ENCODE data around the gene MAP6.
"Not testable (repeated sequence)": the region's sequence is repeated elsewhere in the genome, so short reads cannot be mapped to it uniquely, and the experiment has no call there.

The MAP6 gene

DNA sequence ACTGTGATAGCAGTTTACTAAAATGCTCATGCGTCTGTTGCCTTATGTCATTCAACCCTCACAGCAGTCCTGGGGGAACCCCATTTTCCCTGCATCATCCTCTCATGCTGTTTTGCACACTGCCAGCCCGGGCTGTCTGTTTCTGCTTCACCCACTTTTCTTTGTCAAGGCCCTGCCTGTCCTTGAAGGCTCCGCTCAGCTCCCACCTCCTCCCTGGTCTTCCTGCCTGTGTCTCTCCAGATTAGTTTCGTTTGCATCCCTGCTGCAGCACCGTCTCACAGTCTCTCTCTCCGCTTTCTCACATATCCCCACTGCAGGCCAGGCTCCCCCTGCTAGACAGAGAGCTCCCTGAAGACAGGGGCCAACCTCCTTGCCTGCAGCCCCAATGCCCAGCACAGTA, 76.9 kb downstream of the MAP6 start:
- DNase-seq (ENCODE audit: low read depth), result no peak

GRCh38 chr11:75591371-75591770, 77.5 kb downstream of the MAP6 start:
- no peak for DNase-seq (ENCODE audit: low read depth)

GRCh38 chr11:75589933-75590332, 78.9 kb downstream of the MAP6 start:
- no peak for DNase-seq (ENCODE audit: low read depth)

DNA sequence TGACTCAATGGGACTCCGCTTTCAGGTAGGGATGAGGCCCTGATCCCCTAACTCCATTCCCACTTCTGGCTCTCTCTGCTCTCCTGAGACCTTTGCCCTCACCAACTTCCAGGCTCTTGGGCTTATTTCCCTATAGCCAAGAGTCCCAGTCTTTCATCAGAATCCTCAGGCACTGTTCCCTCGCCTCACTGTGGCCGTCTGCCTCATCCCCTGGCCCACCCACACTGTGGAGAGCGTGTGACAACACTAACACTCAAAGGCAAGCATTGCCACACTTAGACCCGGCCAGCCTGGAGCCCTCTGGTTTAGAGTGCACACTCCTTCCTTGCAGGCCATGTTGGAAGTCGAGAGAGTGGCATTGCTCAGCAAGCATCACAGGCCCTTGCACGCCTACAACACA, 79.8 kb downstream of the MAP6 start:
- DNase-seq (ENCODE audit: low read depth), result no peak

DNA sequence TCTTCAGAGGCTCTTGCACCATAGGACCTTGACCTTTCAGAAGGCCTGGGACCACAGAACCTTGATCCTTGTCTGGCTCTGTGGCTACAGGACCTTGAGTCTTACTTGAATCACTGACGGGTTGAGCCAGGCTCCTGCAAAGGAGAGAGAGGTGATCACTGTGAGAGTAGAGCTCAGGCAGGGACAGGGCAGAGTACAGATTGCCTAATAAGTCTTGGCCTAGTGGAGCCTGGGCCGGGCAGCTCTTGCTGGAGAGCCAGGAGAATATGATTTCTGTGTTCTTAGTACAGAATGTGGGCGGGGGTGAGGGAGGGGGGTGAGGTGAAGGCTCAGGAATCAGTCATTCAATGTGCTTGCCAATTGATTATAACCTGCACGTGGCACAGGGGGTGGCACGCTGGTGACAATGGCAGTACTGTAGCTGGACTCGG, 80.8 kb downstream of the MAP6 start:
- DNase-seq (ENCODE audit: low read depth), result no peak

GRCh38 chr11:75586395-75586794, 82.4 kb downstream of the MAP6 start:
- no peak for DNase-seq (ENCODE audit: low read depth)

DNA sequence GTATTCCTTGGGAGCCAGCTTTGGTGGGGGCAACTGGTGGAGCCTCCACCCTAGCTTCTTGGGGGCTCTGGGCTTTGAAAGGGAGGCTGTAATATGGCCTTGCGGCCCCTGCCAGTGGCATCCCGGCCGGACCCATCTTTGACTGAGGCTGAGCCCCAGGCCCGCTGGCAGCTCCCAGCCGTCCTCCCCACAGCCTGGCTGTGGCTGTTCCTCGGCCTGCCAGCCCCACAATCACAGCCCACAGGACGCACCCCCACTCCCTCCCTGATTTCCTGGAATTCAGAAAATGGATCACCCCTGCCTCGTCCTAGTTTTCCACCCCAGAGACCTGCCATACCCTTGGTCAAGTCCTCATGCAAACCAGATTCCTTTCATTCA, 83.6 kb downstream of the MAP6 start:
- no peak for DNase-seq (ENCODE audit: low read depth)

GRCh38 chr11:75584659-75585292, 84.1 kb downstream of the MAP6 start:
- DNase-seq (ENCODE audit: low read depth), result not testable (repeated sequence)

DNA sequence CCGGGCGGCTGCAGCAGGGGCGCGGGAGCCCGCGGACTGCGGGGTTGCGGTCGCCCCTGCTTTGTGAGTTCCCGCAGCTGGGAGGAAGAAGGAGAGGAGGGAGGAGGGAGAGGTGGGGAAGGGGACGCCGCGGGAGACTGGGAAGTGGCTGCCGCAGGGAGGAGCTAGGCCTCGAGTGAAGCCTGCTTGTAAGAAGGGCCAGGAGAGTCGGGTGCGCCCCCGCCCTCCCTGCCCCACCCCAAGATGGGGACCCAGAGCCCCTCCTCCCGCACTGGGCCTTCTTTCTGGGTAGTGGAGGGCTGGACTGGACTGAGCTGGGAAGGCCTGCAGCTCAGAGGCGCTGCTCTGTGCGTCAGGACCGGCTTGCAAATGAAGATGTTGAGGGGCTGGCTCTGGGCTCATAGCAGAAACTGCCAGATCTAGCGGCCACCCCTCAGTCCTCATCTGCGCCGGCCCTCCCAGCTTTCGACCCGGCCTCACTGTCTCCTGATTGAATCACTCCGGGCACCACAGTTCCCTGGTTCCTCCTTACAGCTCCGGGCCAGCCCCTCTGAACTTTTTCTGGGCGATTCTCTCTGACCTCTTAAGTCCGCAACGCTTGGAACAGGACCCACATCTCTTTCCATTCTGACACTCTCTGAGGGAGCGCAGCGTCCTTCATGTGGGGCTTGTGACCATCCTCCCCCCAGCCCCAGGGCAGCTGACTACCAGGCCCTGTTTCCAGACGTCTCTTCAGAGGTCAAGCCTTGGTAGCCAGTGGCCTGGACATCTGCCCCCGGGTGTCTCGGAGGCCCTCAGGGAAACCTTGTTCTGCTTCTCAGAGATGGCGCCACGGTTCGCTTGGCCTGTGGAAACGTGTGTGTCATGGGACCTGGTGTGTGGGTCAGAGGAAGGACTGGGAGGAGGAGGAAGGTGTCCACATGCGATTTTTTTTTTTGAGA, 84.8 kb downstream of the MAP6 start:
- DNase-seq (ENCODE audit: low read depth), result no peak

DNA sequence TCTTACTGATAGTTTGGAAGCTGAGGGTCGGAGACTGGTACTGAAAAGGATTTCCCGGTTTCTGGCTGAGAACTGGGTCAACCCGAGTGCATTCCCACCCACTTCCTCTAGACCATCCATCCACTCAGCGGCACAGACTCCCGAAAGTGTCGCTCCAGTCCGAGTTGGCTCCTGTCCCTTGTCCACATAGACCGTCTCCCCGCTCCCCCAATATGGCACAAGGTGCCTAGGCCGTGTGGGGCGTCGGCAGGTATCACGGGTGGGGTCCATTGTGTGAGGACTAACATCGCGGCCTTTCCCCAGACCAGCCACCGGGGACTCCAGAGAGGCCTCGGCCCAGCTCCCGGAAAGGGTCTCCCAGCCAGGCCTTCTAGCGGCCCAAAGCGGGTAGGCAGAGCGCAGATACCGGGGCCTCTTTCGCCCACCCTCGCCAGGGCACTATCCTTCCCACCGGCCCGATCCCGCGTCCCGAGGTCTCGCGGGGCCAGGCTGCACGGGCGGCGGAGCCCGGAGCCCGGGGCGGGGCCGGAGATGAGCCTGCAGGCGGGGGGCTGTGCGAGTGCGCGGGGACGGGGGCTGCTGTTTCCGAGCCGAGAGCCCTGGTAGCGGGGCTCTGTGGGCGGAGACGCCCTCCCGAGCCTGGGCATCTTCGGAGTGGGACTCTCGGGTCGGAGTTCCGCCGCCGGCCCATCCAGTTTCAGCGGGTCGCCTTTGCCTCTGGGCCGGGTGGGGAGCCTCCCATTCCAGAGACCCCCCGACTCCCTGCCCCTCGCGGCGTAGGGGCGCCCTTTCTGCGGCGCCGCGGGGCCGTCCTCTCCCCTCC, 85.7 kb downstream of the MAP6 start:
- no peak for DNase-seq (ENCODE audit: low read depth)

DNA sequence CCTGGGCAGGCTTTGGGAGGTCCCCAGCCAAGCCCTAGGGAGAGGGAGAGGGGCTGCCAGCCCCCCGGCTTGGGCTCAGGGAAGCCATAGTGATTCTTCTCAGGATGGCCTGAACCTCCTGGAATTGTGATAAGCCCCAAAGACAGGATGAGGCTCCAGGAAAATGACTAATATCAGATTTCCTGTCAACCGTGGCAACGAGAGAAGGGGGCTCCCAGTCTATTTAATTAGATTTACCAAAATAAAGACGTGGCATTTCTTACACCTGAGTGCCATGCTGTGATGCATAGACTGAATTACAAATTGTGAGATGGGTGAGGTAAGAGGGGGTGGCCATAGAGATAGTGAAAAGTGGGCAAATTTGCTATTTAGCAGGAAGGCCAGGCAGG, 86.3 kb downstream of the MAP6 start:
- DNase-seq (ENCODE audit: low read depth), result no peak

GRCh38 chr11:75579841-75580240, 89.0 kb downstream of the MAP6 start:
- DNase-seq (ENCODE audit: low read depth), result no peak

DNA sequence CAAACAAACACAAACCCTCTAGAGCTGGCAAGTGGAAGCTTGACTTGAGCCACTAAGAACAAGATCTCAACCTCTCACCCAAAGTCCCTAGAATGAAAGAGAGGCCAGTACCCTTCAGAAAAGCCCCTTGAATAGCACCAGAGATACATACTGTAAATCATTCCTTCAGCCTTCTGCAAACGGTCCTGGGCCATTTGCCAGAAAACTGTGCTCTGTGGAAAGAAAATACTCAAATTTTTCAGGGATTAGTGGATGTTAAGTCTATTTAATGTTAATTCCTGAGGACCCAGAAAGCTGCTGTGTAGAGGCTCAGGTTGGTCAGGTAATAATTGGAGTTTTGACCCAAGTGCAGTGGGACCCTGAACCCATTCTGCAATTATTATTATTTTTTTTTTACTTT, 89.9 kb downstream of the MAP6 start:
- DNase-seq (ENCODE audit: low read depth), result no peak

- no peak for DNase-seq (ENCODE audit: low read depth)
Measured at GRCh38 chr11:75577207-75577606, 91.6 kb downstream of the MAP6 start.

- DNase-seq (ENCODE audit: low read depth), result no peak
Measured at GRCh38 chr11:75576499-75576918, 92.3 kb downstream of the MAP6 start.

DNA sequence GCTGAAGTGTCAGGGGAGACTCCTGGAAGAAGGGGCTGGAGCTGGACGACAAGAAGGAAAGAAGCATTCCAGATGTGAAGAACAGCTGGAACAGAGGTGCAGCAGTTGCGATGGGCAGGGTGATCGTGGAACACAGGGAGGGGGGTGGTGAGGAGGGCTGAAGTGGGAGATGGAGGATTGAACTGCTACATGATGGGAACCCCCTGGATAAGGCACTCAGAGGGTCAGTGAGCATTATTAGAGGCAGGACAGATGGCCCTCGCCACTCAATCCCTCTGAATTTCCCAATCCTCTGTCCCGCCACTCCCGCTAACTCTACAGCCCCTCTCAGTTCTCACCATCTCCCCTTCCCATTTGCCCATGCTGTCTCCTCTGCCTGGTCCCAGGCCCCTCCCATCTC, 92.8 kb downstream of the MAP6 start:
- no peak for DNase-seq (ENCODE audit: low read depth)

GRCh38 chr11:75574698-75575602, 93.9 kb downstream of the MAP6 start:
- DNase-seq (ENCODE audit: low read depth), result no peak

DNA sequence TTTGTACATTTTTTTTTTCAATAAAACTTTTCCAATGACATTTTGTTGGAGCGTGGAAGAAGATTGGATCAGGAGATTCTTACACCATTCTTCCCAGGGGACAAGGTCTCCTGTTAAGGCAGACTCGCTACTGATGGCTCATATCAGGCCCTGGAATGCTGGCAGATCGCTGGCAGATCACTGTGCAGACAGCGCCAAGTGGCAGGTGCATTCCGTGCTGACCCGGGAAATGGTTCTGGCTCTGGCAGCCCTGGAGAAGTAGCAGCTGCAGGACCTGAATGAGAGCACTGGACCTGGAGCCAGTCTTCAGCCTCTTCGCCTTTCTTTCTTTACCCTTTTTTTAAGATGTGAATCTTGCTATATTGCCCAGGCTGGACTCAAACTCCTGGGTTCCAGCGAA, 96.1 kb downstream of the MAP6 start:
- DNase-seq (ENCODE audit: low read depth), result no peak

DNA sequence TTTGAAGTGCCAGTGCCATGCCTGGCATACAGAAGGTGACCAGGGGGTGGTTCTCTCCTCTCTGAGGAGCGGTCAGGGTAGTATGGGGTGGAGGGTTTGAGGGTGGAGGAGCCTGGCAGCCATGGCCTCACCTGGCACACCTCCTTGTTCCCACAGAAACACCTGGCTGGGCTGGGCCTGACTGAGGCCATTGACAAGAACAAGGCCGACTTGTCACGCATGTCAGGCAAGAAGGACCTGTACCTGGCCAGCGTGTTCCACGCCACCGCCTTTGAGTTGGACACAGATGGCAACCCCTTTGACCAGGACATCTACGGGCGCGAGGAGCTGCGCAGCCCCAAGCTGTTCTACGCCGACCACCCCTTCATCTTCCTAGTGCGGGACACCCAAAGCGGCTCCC, 97.2 kb downstream of the MAP6 start:
- DNase-seq (ENCODE audit: low read depth), result no peak

- DNase-seq (ENCODE audit: low read depth), result no peak
Measured at GRCh38 chr11:75570559-75571139, 98.2 kb downstream of the MAP6 start.

GRCh38 chr11:75568616-75569219, 100.1 kb downstream of the MAP6 start:
- no peak for DNase-seq (ENCODE audit: low read depth)

Measured in HS-5 (cell line).